T-helper 2 cell treated with Interferon-gamma antibody and Interleukin-4, amounts not matched to agents 5 μg/mL and 100 μg/mL, for 36 hours (primary cell): ENCODE data around the gene FOXK2.
A peak's percentile ranks its signal among the peaks of the same experiment; 100 is the strongest.

Source experiments
- DNase-seq: peaks from one replicate; pipeline ENCODE4 v3.0.0; 2021; ENCODE audit warnings: low spot score
- H3K27ac Mint-ChIP-seq: one replicate; pipeline ENCODE4 v1.8.0; 2021; ENCODE audit warnings: mild to moderate bottlenecking, mixed read lengths
- H3K27me3 Mint-ChIP-seq: one replicate; pipeline ENCODE4 v1.8.0; 2021; ENCODE audit warnings: low read depth, mixed read lengths
- H3K36me3 Mint-ChIP-seq: one replicate; pipeline ENCODE4 v1.8.0; 2021; ENCODE audit warnings: low read depth, mixed read lengths
- H3K4me1 Mint-ChIP-seq: one replicate; pipeline ENCODE4 v1.8.0; 2021; ENCODE audit warnings: low read depth, mixed read lengths
- H3K4me3 Mint-ChIP-seq: one replicate; pipeline ENCODE4 v1.8.0; 2022; ENCODE audit warnings: mild to moderate bottlenecking, moderate library complexity, mixed read lengths
- H3K9me3 Mint-ChIP-seq: one replicate; pipeline ENCODE4 v1.8.0; 2021; ENCODE audit warnings: mixed read lengths

Gene FOXK2

GRCh38 chr17:82642022-82642421 is 122.5 kb downstream of the FOXK2 start:
- no peak overlapping the region for H3K27ac Mint-ChIP-seq
- H3K27me3 Mint-ChIP-seq, result no peaks in the 10 kb centered on the region
- H3K36me3 Mint-ChIP-seq, result peaks cover 39% of the 10 kb centered on the region
- H3K4me3 Mint-ChIP-seq, result no peak overlapping the region
- H3K9me3 Mint-ChIP-seq, result no peaks in the 10 kb centered on the region
- peaks cover 16% of the 10 kb centered on the region for H3K4me1 Mint-ChIP-seq
- DNase-seq, result no peak

GRCh38 chr17:82644148-82644547 is 124.6 kb downstream of the FOXK2 start:
- Mint-ChIP-seq H3K4me3 (no peak overlapping the region), H3K4me1 (peaks cover 15% of the 10 kb centered on the region), H3K27me3 (no peaks in the 10 kb centered on the region), H3K27ac (no peak overlapping the region), H3K9me3 (no peaks in the 10 kb centered on the region), H3K36me3 (peaks cover 33% of the 10 kb centered on the region)
- no peak for DNase-seq

DNA sequence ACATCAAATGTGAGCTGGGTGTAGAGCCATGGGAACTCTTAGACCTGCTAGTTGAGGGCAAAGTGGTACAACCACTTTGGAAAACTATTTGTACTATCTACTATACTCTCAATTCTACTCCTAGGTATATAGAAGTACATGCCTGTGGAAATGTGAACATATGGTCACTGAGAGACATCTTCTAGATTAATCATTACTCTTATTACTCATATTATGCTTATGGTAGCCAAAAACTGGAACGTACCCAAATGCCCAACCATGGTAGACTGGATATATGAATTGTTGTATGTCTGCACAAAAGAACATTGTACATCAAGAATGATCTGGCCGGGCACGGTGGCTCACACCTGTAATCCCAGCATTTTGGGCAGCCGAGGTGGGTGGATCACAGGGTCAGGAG is 126.0 kb downstream of the FOXK2 start:
- peaks cover 15% of the 10 kb centered on the region for H3K4me1 Mint-ChIP-seq
- no peak overlapping the region for H3K27ac Mint-ChIP-seq
- H3K36me3 Mint-ChIP-seq, result peaks cover 23% of the 10 kb centered on the region

GRCh38 chr17:82647593-82648164 is 128.1 kb downstream of the FOXK2 start:
- DNase-seq, result peak; percentile 49
- H3K4me1 Mint-ChIP-seq, result peaks cover 15% of the 10 kb centered on the region
- peak overlapping the region; percentile 85 for H3K4me3 Mint-ChIP-seq
- H3K27me3 Mint-ChIP-seq, result no peaks in the 10 kb centered on the region
- peaks cover 12% of the 10 kb centered on the region for H3K36me3 Mint-ChIP-seq
- peak overlapping the region; percentile 72 for H3K27ac Mint-ChIP-seq
- H3K9me3 Mint-ChIP-seq, result no peaks in the 10 kb centered on the region

More for the DNA sequence above, 126.0 kb downstream of the FOXK2 start:
- Mint-ChIP-seq H3K4me3 (peak overlapping the region; percentile 85), H3K9me3 (no peaks in the 10 kb centered on the region), H3K27me3 (no peaks in the 10 kb centered on the region)
- DNase-seq, result no peak

DNA sequence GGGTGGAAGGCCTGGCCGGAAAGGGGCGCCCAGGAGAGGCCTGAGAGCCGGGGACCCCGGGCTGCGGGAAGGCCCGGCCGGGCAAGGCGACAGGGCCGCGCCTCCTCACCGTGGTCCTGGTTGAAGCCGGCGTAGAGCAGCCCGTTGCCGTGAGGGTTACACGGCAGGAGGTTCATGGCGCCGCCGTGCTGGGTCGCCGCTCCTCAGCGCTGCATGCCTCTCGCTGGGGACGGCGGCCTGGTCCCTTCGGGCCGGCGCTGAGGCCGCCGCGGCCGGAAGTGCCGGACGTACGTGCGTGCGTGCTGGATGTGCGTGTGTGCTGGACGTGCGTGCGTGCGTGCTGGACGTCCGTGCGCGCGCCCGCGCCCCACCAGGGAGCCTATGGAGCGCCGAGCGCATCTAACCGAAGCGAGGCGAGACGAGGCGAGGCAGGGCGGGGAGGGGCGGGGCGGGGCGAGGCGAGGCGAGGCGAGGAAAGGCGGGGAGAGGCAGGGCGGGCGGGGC is 128.7 kb downstream of the FOXK2 start, which contains the start of gene WDR45B:
TSS of gene WDR45B (minus strand) at position 280 of the 504 bp plus-strand sequence. CDS start at position 176, 104 bp downstream.
- Mint-ChIP-seq H3K4me3 (peak within 1 kb of the TSS; percentile 85), H3K9me3 (no peaks in the 10 kb centered on the region), H3K27ac (peak within 1 kb of the TSS; percentile 72), H3K36me3 (peaks cover 10% of the 10 kb centered on the region), H3K27me3 (no peaks in the 10 kb centered on the region), H3K4me1 (peaks cover 15% of the 10 kb centered on the region)
- peak; percentile 95 for DNase-seq

GRCh38 chr17:82648742-82649331 is 129.3 kb downstream of the FOXK2 start:
- peak; percentile 41 for DNase-seq
- Mint-ChIP-seq H3K4me3 (peak overlapping the region; percentile 65), H3K27ac (peak overlapping the region; percentile 63)

GRCh38 chr17:82649501-82650261 is 130.1 kb downstream of the FOXK2 start:
- Mint-ChIP-seq H3K27ac (peak overlapping the region; percentile 67), H3K27me3 (no peaks in the 10 kb centered on the region), H3K9me3 (no peaks in the 10 kb centered on the region), H3K4me1 (peaks cover 15% of the 10 kb centered on the region), H3K4me3 (peak overlapping the region; percentile 59), H3K36me3 (peaks cover 2% of the 10 kb centered on the region)
- no peak for DNase-seq

More at GRCh38 chr17:82648742-82649331, 129.3 kb downstream of the FOXK2 start:
- Mint-ChIP-seq H3K4me1 (peaks cover 15% of the 10 kb centered on the region), H3K27me3 (no peaks in the 10 kb centered on the region), H3K36me3 (peaks cover 7% of the 10 kb centered on the region), H3K9me3 (no peaks in the 10 kb centered on the region)

- Mint-ChIP-seq H3K27ac (no peak overlapping the region), H3K4me1 (peaks cover 12% of the 10 kb centered on the region), H3K27me3 (no peaks in the 10 kb centered on the region), H3K36me3 (no peaks in the 10 kb centered on the region), H3K4me3 (no peak overlapping the region), H3K9me3 (no peaks in the 10 kb centered on the region)
- DNase-seq, result no peak
These were observed 131.2 kb downstream of the FOXK2 start for GRCh38 chr17:82650723-82651122.

- H3K4me3 Mint-ChIP-seq, result no peak overlapping the region
- no peak for DNase-seq
These were observed 134.4 kb downstream of the FOXK2 start for GRCh38 chr17:82653651-82654528.

More at GRCh38 chr17:82653651-82654528, 134.4 kb downstream of the FOXK2 start:
- peaks cover 2% of the 10 kb centered on the region for H3K4me1 Mint-ChIP-seq
- no peak overlapping the region for H3K27ac Mint-ChIP-seq
- no peaks in the 10 kb centered on the region for H3K9me3 Mint-ChIP-seq
- no peaks in the 10 kb centered on the region for H3K36me3 Mint-ChIP-seq
- no peaks in the 10 kb centered on the region for H3K27me3 Mint-ChIP-seq
